ENCODE data around the gene RDH5. TPM values are rescaled to one million over a fixed set of nuclear protein-coding genes. Genes with fewer than 3 reads are reported as not detected.

RDH5 gene
- total RNA-seq, 1 experiment from 2014 or later = 6.7 TPM

DNA sequence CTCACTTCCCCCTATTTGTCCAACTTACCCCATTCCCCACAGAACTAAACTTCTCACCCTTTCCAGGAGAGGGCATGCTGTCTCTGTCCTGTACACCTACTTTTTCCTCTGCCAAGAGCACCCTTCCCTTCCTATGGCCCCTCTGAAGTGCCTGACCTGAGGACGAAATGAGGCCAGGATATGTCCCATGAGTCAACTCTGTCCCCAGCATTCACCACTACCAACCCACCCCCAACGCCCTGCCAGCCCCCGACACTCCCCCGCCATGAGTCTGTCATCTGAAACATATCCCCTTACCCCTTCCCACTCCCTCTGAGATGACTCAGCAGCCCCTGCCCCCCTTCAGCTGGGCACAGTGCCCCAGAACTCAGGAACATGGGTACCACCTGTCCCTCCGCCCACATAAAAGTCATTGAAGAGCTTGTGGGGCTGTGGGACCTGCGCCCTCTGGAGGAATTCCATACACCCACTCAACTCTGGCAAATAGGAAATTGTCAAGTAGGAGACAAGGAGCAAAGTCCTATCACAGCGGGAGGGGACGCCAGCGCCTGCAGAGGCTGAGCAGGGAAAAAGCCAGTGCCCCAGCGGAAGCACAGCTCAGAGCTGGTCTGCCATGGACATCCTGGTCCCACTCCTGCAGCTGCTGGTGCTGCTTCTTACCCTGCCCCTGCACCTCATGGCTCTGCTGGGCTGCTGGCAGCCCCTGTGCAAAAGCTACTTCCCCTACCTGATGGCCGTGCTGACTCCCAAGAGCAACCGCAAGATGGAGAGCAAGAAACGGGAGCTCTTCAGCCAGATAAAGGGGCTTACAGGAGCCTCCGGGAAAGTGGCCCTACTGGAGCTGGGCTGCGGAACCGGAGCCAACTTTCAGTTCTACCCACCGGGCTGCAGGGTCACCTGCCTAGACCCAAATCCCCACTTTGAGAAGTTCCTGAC lies 38.8 kb upstream of the RDH5 start:
- intact Hi-C loops (cut with micrococcal nuclease; ENCODE audit: unreplicated experiment) = no loop called here
- peak overlapping the region; percentile 47 for H3K4me3 ChIP-seq (ENCODE audit: low read depth, low read length, poor library complexity, severe bottlenecking)

DNA sequence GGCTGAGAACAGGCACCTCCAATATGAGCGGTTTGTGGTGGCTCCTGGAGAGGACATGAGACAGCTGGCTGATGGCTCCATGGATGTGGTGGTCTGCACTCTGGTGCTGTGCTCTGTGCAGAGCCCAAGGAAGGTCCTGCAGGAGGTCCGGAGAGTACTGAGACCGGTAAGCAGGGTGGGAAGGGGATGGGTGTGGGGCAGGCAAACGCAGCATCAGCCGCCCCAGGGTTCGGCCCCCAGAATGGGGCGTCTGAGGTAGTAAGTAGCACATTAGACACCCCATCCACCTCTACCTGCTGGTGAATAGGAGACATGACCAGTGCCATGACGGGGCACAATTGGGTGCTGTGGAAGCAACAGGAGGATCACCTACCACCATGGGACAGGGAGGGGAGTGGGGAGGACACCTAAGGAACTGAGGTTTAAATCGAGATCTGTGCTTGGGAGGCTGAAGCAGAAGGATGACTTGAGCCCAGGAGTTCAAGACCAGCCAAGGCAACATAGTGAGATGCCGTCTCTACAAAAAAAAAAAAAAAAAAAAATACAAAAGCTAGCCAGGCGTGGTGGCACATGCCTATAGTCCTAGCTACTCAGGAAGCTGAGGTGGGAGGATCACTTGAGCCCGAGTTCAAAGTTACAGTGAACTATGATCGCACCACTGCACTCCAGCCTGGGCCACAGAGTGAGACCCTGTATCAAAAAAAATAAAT lies 38.0 kb upstream of the RDH5 start:
- POLR2A ChIA-PET (ENCODE audit: low non-redundant PET) = no interaction called here
- CTCF ChIA-PET = interaction anchor here (1.0 to 1.7 kb wide), 2 partner anchors 53 to 55 kb away, joined by 7 to 8 read pairs; no protein-coding TSS in a partner anchor
- no peaks in the 10 kb centered on the region for H3K27me3 ChIP-seq (replicated peaks; ENCODE audit: insufficient read depth, low read depth, low read length, poor library complexity)
- no peaks in the 10 kb centered on the region for H3K36me3 ChIP-seq (ENCODE audit: insufficient read depth, low read length, poor library complexity, severe bottlenecking)
- H3K4me1 ChIP-seq (ENCODE audit: insufficient read depth, low read length, poor library complexity, severe bottlenecking) = peaks cover 12% of the 10 kb centered on the region
- H3K9me3 ChIP-seq (ENCODE audit: low read depth, low read length, poor library complexity, severe bottlenecking) = no peaks in the 10 kb centered on the region
- no peak for TF ChIP-seq EZH2 (IDR thresholded peaks at IDR 0.05; ENCODE audit: borderline replicate concordance, low read depth, low read length, poor library complexity, severe bottlenecking)
- TF ChIP-seq, protein P1, sequence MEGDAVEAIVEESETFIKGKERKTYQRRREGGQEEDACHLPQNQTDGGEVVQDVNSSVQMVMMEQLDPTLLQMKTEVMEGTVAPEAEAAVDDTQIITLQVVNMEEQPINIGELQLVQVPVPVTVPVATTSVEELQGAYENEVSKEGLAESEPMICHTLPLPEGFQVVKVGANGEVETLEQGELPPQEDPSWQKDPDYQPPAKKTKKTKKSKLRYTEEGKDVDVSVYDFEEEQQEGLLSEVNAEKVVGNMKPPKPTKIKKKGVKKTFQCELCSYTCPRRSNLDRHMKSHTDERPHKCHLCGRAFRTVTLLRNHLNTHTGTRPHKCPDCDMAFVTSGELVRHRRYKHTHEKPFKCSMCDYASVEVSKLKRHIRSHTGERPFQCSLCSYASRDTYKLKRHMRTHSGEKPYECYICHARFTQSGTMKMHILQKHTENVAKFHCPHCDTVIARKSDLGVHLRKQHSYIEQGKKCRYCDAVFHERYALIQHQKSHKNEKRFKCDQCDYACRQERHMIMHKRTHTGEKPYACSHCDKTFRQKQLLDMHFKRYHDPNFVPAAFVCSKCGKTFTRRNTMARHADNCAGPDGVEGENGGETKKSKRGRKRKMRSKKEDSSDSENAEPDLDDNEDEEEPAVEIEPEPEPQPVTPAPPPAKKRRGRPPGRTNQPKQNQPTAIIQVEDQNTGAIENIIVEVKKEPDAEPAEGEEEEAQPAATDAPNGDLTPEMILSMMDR (conservative IDR thresholded peaks at IDR 0.05; ENCODE audit: low read depth, low read length) = no peak
- no TSS peak for BruUV-seq (replicated peaks)
- H3K4me3 ChIP-seq (ENCODE audit: low read depth, low read length, poor library complexity, severe bottlenecking) = peak overlapping the region; percentile 47
- H3K27ac ChIP-seq (ENCODE audit: low read depth, low read length, poor library complexity, severe bottlenecking) = peak overlapping the region; percentile 31
- DNase-seq (ENCODE audit: low spot score) = no peak
- intact Hi-C loops (cut with micrococcal nuclease; ENCODE audit: unreplicated experiment) = no loop called here

More for the DNA sequence above, 38.8 kb upstream of the RDH5 start:
- ChIA-PET POLR2A (ENCODE audit: low non-redundant PET) (no interaction called here), CTCF (interaction anchor here (0.6 to 1.7 kb wide), 6 partner anchors 24 to 956 kb away, joined by 3 to 8 read pairs (median 6); no protein-coding TSS in a partner anchor)
- no TSS peak for BruUV-seq (replicated peaks)
- Histone ChIP-seq H3K36me3 (ENCODE audit: insufficient read depth, low read length, poor library complexity, severe bottlenecking) (no peaks in the 10 kb centered on the region), H3K27ac (ENCODE audit: low read depth, low read length, poor library complexity, severe bottlenecking) (peak overlapping the region; percentile 31), H3K9me3 (ENCODE audit: low read depth, low read length, poor library complexity, severe bottlenecking) (no peaks in the 10 kb centered on the region), H3K27me3 (replicated peaks; ENCODE audit: insufficient read depth, low read depth, low read length, poor library complexity) (no peaks in the 10 kb centered on the region), H3K4me1 (ENCODE audit: insufficient read depth, low read length, poor library complexity, severe bottlenecking) (peaks cover 12% of the 10 kb centered on the region)
- DNase-seq (ENCODE audit: low spot score) = peak; percentile 95
- no peak for TF ChIP-seq EZH2 (IDR thresholded peaks at IDR 0.05; ENCODE audit: borderline replicate concordance, low read depth, low read length, poor library complexity, severe bottlenecking)
- TF ChIP-seq, protein P1 (conservative IDR thresholded peaks at IDR 0.05; ENCODE audit: low read depth, low read length) = peak; percentile 76

DNA sequence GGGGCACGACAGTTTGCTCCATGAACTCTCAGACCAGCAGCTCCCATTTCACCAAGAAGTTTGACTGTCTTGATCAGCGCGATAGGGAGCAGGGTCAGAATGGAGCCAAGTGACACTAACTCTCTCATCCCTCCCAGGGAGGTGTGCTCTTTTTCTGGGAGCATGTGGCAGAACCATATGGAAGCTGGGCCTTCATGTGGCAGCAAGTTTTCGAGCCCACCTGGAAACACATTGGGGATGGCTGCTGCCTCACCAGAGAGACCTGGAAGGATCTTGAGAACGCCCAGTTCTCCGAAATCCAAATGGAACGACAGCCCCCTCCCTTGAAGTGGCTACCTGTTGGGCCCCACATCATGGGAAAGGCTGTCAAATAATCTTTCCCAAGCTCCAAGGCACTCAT lies 36.5 kb upstream of the RDH5 start:
- ChIA-PET CTCF (no interaction called here), POLR2A (ENCODE audit: low non-redundant PET) (no interaction called here)
- TF ChIP-seq, protein P1 (conservative IDR thresholded peaks at IDR 0.05; ENCODE audit: low read depth, low read length) = no peak
- no peak for TF ChIP-seq EZH2 (IDR thresholded peaks at IDR 0.05; ENCODE audit: borderline replicate concordance, low read depth, low read length, poor library complexity, severe bottlenecking)
- Histone ChIP-seq H3K36me3 (ENCODE audit: insufficient read depth, low read length, poor library complexity, severe bottlenecking) (no peaks in the 10 kb centered on the region), H3K9me3 (ENCODE audit: low read depth, low read length, poor library complexity, severe bottlenecking) (no peaks in the 10 kb centered on the region), H3K4me1 (ENCODE audit: insufficient read depth, low read length, poor library complexity, severe bottlenecking) (peaks cover 12% of the 10 kb centered on the region), H3K27me3 (replicated peaks; ENCODE audit: insufficient read depth, low read depth, low read length, poor library complexity) (no peaks in the 10 kb centered on the region), H3K27ac (ENCODE audit: low read depth, low read length, poor library complexity, severe bottlenecking) (no peak overlapping the region), H3K4me3 (ENCODE audit: low read depth, low read length, poor library complexity, severe bottlenecking) (no peak overlapping the region)
- intact Hi-C loops (cut with micrococcal nuclease; ENCODE audit: unreplicated experiment) = no loop called here
- no peak for DNase-seq (ENCODE audit: low spot score)
- no TSS peak for BruUV-seq (replicated peaks)

Data from A673 (cell line).